ENCODE results near the gene ANAPC4.

ANAPC4 gene

GRCh38 chr4:25433966-25434827 lies 57.1 kb downstream of the ANAPC4 start:
- DNase-seq (ENCODE audit: low spot score) = no peak

- no peak for DNase-seq (ENCODE audit: low spot score)
These were observed 60.9 kb downstream of the ANAPC4 start for GRCh38 chr4:25437926-25438325.

- DNase-seq (ENCODE audit: low spot score) = peak; percentile 83
These were observed 62.9 kb downstream of the ANAPC4 start for GRCh38 chr4:25439918-25440477.

- no peak for DNase-seq (ENCODE audit: low spot score)
These were observed 63.5 kb downstream of the ANAPC4 start for GRCh38 chr4:25440478-25441030.

GRCh38 chr4:25441519-25442117 lies 64.6 kb downstream of the ANAPC4 start:
- DNase-seq (ENCODE audit: low spot score) = peak; percentile 79

- no peak for DNase-seq (ENCODE audit: low spot score)
These were observed 65.8 kb downstream of the ANAPC4 start for GRCh38 chr4:25442863-25443307.

- no peak for DNase-seq (ENCODE audit: low spot score)
These were observed 66.8 kb downstream of the ANAPC4 start for GRCh38 chr4:25443851-25444250.

- DNase-seq (ENCODE audit: low spot score) = no peak
These were observed 69.5 kb downstream of the ANAPC4 start for GRCh38 chr4:25446611-25447010.

- no peak for DNase-seq (ENCODE audit: low spot score)
These were observed 71.5 kb downstream of the ANAPC4 start for GRCh38 chr4:25448379-25449109.

GRCh38 chr4:25449270-25449669 lies 72.2 kb downstream of the ANAPC4 start:
- DNase-seq (ENCODE audit: low spot score) = no peak

GRCh38 chr4:25449688-25450087 lies 72.6 kb downstream of the ANAPC4 start:
- no peak for DNase-seq (ENCODE audit: low spot score)

GRCh38 chr4:25450491-25450901 lies 73.4 kb downstream of the ANAPC4 start:
- no peak for DNase-seq (ENCODE audit: low spot score)

GRCh38 chr4:25451676-25452075 lies 74.6 kb downstream of the ANAPC4 start:
- no peak for DNase-seq (ENCODE audit: low spot score)

GRCh38 chr4:25452081-25452480 lies 75.0 kb downstream of the ANAPC4 start:
- no peak for DNase-seq (ENCODE audit: low spot score)

- no peak for DNase-seq (ENCODE audit: low spot score)
These were observed 77.4 kb downstream of the ANAPC4 start for GRCh38 chr4:25454476-25454875.

GRCh38 chr4:25457053-25457715 lies 80.1 kb downstream of the ANAPC4 start:
- no peak for DNase-seq (ENCODE audit: low spot score)

- no peak for DNase-seq (ENCODE audit: low spot score)
These were observed 90.1 kb downstream of the ANAPC4 start for GRCh38 chr4:25466966-25467697.

- no peak for DNase-seq (ENCODE audit: low spot score)
These were observed 90.8 kb downstream of the ANAPC4 start for GRCh38 chr4:25467843-25468242.

Data from D341Med (cell line).